ENCODE data around the gene PCOLCE2. TPM values are rescaled to one million over a fixed set of nuclear protein-coding genes. Genes with fewer than 3 reads are reported as not detected.

PCOLCE2 gene
- total RNA-seq, 1 experiment from 2014 or later, result 3.2 TPM

DNA sequence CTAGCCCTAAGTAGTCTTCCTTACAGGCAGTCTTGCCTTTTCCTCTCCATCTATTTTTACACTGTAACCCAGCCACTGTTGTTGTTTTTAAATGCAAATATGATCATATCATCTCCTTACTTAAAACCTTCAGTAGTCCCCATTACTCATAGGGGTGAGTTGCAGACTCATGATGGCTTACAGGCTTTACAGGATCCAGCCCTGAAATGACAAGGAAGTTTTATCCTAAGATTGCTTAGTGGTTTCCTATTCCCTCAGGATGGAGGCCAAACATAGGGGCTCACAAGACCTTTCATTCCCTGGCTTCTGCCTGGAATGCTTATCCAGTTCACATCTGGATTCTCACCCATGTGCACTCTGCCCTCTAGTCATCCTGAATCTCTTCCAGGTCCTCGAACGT is 27.7 kb upstream of the PCOLCE2 start:
- Mint-ChIP-seq H3K4me3 (ENCODE audit: unreplicated experiment) (no peak overlapping the region), H3K36me3 (ENCODE audit: insufficient read depth, unreplicated experiment) (no peaks in the 10 kb centered on the region), H3K9me3 (ENCODE audit: unreplicated experiment) (peaks cover 11% of the 10 kb centered on the region), H3K27ac (ENCODE audit: low read depth, unreplicated experiment) (no peak overlapping the region), H3K4me1 (ENCODE audit: insufficient read depth, unreplicated experiment) (no peaks in the 10 kb centered on the region), H3K27me3 (ENCODE audit: insufficient read depth, unreplicated experiment) (no peaks in the 10 kb centered on the region)
- TF ChIP-seq CTCF (IDR thresholded peaks at IDR 0.05; ENCODE audit: unreplicated experiment), result no peak
- ChIA-PET POLR2A (no interaction called here), CTCF (interaction anchor here (1.0 kb wide), 1 partner anchor 88 kb away, joined by 3 read pairs; no protein-coding TSS in a partner anchor)
- DNase-seq (ENCODE audit: unreplicated experiment), result no peak
- intact Hi-C loops (cut with micrococcal nuclease), result no loop called here
- BruUV-seq (replicated peaks), result no TSS peak

DNA sequence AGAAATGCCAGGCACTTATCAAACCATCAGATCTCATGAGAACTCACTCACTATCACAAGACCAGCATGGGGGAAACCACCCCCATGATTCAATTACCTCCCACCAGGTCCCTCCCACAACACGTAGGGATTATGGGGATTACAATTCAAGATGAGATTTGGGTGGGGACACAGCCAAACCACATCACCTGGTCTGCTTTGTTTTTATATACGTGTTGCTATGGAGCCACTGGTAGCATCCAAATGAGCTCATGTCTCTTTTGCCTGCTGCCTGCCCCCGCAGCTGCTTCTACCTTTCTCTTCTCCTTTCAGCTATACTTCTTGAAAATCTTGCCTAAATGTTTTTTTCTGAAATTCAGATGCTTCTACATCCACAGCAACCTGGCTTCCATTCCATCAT is 26.8 kb upstream of the PCOLCE2 start:
- no peak for TF ChIP-seq CTCF (IDR thresholded peaks at IDR 0.05; ENCODE audit: unreplicated experiment)
- Mint-ChIP-seq H3K9me3 (ENCODE audit: unreplicated experiment) (peaks cover 11% of the 10 kb centered on the region), H3K27me3 (ENCODE audit: insufficient read depth, unreplicated experiment) (no peaks in the 10 kb centered on the region), H3K4me3 (ENCODE audit: unreplicated experiment) (no peak overlapping the region), H3K27ac (ENCODE audit: low read depth, unreplicated experiment) (no peak overlapping the region), H3K36me3 (ENCODE audit: insufficient read depth, unreplicated experiment) (no peaks in the 10 kb centered on the region), H3K4me1 (ENCODE audit: insufficient read depth, unreplicated experiment) (no peaks in the 10 kb centered on the region)
- DNase-seq (ENCODE audit: unreplicated experiment), result no peak
- ChIA-PET CTCF (interaction anchor here (1.0 kb wide), 1 partner anchor 87 kb away, joined by 3 read pairs; no protein-coding TSS in a partner anchor), POLR2A (no interaction called here)
- BruUV-seq (replicated peaks), result no TSS peak
- intact Hi-C loops (cut with micrococcal nuclease), result no loop called here

DNA sequence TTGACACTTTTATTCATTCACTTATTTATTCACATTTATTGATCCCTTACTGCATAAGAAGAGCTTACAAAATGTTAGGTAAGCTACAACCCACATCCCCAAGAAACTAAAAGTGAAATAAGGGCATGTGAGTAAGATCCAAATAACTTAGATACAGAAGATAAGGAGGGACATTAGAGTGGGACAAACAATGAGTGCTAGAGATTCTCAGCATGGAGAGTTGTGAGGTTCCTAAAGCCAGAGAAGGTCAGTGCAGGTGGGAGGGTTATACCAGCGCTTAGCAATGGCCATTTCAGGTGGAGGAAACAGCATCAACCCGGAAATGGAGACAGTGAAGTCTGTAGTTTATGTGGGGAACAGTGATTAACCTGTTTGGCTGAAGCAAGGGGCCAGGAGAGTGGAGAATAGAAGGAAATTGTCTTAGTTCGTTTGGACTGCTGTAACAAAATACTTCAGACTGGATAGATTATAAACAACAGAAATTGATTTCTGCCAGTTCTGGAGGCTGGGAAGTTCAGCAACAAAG is 25.5 kb upstream of the PCOLCE2 start:
- CTCF ChIA-PET, result interaction anchor here (1.4 kb wide), 1 partner anchor 86 kb away, joined by 4 read pairs; no protein-coding TSS in a partner anchor
- Mint-ChIP-seq H3K27me3 (ENCODE audit: insufficient read depth, unreplicated experiment) (no peaks in the 10 kb centered on the region), H3K4me3 (ENCODE audit: unreplicated experiment) (no peak overlapping the region), H3K4me1 (ENCODE audit: insufficient read depth, unreplicated experiment) (no peaks in the 10 kb centered on the region), H3K36me3 (ENCODE audit: insufficient read depth, unreplicated experiment) (no peaks in the 10 kb centered on the region), H3K9me3 (ENCODE audit: unreplicated experiment) (peaks cover 11% of the 10 kb centered on the region), H3K27ac (ENCODE audit: low read depth, unreplicated experiment) (no peak overlapping the region)
- TF ChIP-seq CTCF (IDR thresholded peaks at IDR 0.05; ENCODE audit: unreplicated experiment), result no peak
- no TSS peak for BruUV-seq (replicated peaks)
- POLR2A ChIA-PET, result no interaction called here
- intact Hi-C loops (cut with micrococcal nuclease), result no loop called here
- DNase-seq (ENCODE audit: unreplicated experiment), result no peak

GRCh38 chr3:142913432-142913831 is 24.5 kb upstream of the PCOLCE2 start:
- Mint-ChIP-seq H3K36me3 (ENCODE audit: insufficient read depth, unreplicated experiment) (no peaks in the 10 kb centered on the region), H3K4me3 (ENCODE audit: unreplicated experiment) (no peak overlapping the region), H3K4me1 (ENCODE audit: insufficient read depth, unreplicated experiment) (no peaks in the 10 kb centered on the region), H3K27me3 (ENCODE audit: insufficient read depth, unreplicated experiment) (no peaks in the 10 kb centered on the region), H3K27ac (ENCODE audit: low read depth, unreplicated experiment) (no peak overlapping the region), H3K9me3 (ENCODE audit: unreplicated experiment) (peaks cover 11% of the 10 kb centered on the region)
- ChIA-PET POLR2A (no interaction called here), CTCF (interaction anchor here (0.9 to 1.4 kb wide), 2 partner anchors 17 to 85 kb away, joined by 3 to 4 read pairs; no protein-coding TSS in a partner anchor)
- no peak for TF ChIP-seq CTCF (IDR thresholded peaks at IDR 0.05; ENCODE audit: unreplicated experiment)
- BruUV-seq (replicated peaks), result no TSS peak
- intact Hi-C loops (cut with micrococcal nuclease), result no loop called here
- no peak for DNase-seq (ENCODE audit: unreplicated experiment)

All from MCF 10A (cell line).